Measurements from ENCODE around the gene CPXM1.
"Not testable (repeated sequence)": the region's sequence is repeated elsewhere in the genome, so short reads cannot be mapped to it uniquely, and the experiment has no call there.

Gene CPXM1

DNA sequence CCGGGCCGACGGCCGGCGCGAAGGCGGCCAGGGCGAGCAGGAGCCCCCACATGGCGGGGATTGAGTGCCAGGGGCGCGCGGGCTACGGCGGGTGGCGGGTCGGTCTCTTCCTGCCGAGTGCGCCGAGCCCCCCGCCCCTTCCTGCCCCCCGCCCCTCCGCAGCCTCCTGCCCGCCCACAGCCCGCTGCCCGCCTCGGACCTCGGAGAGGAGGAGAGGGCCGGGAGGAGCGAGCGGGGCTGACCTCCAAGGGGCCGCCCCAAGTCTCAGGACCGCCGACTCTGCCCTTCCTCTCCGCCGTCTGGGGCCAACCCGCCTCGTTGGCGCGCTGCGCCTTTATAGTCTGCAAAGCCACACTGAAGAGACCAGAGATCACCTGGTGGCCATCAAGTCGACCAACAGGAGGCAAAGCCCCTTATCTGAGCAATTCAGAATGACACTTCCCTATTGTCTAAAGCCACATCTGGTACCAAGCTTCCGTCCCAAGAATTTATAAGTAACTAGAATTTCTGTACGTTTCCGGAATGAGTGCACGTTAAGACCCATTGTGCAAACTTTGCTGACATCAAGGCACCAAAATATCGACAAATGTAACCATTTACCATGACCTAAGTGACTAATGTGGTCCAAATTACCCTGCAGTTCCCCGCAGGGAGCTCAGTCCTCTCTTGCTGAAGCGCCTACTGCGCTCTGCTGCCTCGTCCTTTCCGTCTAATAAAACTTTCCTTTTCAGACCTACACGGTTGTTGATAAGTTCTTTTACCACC, at the start of gene CPXM1:
Gene CPXM1, minus strand, starts transcription at position 107 of the 765 bp plus-strand sequence. Its CDS starts 55 bp downstream, at position 52.
- DNase-seq: peak; percentile 85

DNA sequence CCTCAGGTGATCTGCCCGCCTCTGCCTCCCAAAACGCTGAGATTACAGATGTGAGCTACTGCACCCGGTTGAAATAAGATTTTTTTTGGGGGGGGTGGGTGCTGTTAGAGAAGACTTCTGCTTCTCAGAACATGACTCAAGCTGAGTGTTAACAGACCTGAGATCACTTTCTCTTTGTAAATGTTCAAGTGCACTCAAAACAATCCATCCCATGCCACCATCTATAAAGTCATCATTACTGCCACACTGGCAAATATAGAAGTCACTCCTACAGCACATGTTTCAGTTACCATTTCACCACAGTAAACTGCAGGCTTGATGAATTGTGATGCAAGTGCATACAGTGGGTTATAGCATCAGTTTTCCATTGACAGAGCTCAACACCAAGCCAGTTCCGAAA, 49.1 kb upstream of the CPXM1 start:
- no peak for DNase-seq

DNA sequence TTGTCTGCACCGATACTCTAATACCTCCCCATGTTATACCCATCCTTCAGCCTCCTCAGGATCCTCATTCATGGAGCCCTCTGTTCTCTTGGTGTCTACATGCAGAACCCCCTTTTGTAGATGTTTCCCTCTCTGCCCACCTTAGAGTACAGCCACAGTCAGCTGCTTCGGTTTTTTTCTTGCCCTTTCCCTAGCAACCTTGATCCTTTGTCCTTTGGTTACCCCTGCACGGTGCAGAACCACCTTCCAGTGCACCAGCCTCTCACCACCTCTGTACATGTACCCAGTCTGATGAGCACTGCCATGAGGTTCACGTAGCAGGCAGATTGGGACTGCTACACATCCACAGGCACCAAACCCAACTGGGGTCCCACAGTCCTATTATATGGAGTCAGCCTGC, 47.4 kb upstream of the CPXM1 start:
- no peak for DNase-seq

DNA sequence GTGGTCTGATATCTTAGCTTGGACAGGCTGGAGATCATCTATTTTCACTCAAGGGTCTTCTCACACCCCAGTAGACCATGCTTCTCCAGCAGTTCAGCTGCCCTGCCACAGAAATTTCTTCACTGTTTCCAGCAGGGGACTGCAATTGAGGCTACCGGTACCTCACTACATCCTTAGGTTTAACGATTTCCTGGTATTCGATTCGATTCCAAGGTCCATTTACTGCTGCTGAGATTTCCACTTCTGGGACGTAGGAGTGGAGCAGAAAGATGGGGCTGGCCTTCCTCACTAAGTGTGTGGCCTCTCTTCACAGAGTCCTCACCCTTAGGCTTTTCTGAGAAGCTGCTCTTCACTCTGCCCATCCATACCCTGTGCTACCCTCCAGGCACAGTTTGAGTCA, 46.3 kb upstream of the CPXM1 start:
- no peak for DNase-seq

DNA sequence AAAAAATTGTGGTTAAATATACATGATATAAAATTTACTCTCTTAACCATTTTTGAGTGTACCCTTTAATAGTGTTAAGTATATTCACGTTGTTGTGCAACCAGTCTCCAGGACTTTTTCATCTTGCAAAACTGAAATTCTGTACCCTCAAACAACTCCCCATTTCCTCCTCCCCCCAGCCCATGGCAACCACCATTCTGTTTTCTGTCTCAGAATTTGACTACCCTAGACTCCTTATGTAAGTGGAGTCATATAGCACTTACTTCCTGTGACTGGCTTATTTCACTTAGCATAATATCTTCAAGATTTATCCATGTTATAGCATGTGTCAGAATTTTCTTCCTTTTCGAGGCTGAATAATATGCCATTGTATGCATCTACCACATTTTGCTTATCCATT, 45.2 kb upstream of the CPXM1 start:
- DNase-seq: no peak

DNA sequence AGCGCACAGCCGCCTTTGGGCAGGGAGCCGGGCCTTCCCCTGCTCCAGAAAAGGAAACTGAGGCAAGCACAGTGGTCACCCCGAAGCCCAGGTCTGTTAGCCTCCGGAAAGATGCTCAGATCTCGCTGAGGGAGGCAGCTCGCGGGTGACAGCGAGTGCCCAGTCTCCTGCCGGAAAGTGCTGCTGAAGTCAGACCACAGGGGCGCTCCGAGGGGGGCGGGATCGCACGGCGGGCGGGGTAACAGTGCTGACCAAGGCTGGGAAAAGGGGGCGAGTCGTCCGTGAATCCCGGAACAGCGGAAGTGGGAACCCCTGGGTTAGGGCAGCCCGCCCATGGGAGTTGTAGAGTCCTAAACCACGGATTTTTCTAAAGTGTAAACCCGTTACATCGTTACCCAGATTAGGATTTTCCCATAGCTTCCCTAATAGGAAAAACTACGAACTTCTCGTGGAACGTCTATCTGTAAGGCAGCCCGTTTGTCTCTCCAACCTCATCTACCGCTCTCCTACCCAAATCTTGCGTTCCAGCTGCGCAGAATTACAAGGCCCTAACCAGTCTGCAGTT, 40.6 kb upstream of the CPXM1 start:
- DNase-seq: no peak

DNA sequence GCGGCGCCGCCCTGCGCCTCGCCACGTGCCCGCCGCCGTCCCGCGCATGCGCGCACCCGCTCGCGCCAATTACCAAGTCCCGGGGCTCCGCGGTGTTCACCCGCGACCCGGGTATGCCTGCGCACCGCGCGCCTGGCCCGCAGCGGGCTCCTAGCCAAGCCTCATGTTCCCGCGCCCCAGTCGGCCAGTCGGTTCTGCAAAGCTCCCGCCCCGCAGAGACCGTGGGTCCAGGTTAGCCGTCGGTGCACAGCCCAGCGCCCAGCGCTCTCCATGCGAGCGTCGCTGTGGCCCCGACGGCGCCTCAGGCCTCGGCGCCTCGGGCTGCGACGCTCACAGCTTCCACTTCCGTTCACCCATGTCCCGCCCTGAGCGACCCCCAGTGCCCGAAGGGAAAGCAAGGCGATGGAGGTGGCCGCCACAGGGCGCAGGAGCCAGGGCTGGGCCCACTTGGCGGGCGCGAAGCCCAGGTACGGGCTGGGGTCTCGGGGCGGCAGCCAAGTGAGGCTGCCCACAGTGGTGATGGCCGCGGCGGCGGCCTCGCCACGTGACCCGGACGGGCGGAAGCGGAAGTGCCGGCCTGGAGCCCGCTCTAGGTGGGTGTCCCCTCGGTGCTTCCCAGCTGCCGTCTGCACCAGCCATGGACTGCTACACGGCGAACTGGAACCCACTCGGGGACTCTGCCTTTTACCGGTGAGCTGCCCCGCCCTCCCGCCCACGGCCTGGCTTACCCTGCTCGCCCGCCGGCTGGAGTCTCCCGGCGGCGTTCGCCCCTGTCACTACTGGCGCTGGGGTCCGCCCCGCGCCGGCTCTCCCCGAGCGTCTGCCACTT, 39.9 kb upstream of the CPXM1 start, which contains the start of the genes PCED1A and VPS16:
Gene PCED1A, minus strand, starts transcription at position 518 of the 829 bp plus-strand sequence. CDS start 743 bp downstream, outside the sequence.
Gene VPS16, plus strand, starts transcription at position 608 of the 829 bp plus-strand sequence. Its CDS starts 30 bp downstream, at position 638.
- peak; percentile 72 for DNase-seq

DNA sequence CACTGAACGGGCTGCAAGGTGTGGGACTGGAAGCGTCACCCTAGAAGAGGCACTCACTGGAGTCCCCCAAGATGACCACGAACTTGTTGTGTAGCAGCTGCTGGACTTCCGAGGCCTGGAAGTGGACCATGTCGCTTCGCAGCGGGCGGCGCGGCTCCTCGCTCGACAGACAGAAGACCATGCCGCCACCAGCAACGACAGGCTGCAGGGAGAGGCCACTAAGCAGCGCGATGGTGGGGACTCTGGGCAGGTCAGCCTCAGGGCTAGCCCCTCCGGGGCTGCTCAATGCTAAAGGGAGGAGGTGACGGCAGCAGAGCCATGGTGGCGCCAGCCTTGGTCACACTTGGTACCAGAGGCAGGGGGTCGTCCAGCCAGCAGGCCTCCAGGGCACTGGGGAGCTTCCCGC, 39.3 kb upstream of the CPXM1 start:
- no peak for DNase-seq

DNA sequence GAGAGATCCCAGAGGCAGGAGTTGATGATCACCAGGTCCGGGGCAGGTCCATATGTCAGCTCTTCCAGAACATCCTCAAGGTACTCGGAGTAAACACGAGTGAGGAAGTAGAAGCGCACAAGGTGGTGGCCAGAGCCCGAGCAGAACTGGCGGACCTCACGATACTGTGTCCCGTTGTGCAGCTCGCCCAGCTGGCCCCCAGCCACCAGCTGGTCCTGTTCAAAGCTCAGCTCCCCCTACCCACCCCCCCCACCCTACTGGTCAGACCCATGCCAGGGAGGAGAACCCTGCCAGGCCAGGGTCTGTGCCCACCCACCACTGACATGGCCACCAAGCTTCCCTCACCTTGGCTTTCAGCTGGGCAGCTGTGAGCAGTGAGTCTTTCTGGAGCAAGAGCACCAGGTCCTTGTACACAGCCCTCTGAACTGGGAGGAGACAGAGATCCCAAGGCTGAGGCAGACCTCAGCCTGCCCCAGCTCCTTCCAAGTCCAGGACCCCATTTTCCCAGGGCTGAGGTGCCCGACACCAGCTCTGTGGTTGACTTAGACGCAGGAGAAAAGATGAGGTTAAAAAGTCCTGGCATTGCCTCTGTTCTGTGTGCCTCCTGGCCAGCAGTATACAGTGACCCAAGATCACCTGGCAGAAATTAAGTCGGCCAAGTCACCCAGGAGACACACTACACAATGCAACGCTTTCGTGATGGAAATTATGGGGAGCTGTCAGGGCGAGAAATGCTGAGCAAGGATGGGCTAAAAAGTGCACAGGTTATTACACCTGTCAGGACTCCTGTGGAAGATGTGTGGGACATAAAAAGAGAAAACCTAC, 38.6 kb upstream of the CPXM1 start:
- no peak for DNase-seq

DNA sequence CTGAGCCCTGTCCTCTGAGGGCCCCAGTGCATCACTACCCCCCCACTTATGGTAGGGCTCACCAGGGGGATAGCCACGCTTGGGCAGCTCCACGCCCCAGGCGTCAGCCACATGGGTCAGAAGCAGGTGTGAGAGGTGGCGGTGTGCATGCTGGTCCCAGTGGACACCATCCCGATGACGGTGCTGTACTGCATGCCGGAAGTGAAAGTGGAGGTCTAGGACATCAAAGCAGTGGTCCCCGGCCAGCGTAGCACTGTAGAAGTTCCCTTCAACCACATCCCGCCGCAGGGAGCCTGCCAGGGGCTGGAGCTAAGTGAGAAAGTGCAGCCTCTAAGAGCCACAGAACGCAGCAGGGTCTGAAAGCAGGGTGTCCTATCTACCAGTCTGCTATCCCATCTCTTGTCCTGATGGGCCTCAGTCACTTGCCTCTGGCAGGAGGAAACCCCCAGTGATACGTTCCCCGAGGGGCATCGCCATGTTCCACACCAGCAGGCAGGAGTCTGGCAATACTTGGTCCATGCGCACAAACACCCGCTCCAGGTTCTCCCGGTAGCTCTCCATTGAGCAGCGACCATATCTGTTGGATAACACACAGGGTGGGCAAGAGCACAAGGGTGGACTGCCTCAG, 37.9 kb upstream of the CPXM1 start:
- DNase-seq: no peak

DNA sequence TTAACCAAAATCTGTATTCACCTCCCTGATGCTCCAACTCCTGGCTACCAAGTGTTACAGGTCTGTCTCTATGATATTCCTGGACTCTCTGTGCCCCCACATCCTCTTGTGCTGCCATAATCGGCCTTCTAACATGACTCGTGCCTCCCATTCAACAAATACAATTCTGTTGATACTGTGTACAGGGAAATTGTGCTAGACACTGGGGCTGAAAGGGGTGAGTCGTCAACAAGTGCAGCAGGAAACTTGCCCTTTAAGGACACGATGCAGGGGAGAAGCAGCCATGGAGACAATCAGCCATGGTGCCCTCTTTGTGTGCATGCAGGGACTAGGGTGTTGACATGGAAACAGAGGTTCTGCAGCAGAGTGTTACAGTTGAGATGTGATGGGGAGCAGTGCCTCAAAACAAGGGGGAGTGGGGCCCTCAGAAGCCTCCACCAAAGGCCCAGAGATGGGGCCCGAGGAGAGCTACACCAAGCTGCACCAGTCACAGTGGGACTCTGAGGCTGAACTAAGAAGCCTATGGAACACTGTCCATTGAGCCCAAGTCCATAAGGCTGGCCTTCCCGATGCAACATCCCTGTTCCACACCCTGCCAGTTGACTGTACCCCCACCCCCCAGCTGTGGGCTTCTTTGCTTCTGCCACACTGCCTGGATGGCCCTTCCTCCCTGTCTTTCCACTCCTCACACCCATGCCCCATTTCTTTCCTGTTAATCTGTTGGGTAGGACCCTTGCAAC, 37.0 kb upstream of the CPXM1 start:
- DNase-seq: no peak

DNA sequence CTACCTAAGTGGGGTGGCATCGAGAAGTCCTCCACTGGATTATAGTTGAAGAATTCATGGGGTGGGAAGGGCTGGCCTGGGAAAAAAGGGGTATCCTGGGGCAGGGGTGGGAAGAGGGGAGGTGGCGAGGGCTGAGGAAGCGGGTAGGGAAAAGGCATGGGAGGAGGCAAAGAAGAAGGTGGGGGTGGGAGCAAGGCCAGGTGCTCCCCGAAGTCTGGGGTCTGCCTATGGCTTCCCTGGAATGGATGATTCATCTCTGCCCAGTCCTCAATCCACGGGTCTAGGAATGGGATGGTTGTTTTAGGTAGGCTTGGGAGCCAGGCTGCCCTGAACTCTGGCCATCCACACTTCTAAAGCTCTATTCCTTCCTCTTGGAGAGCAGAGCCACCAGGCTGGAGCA, 35.6 kb upstream of the CPXM1 start:
- DNase-seq: no peak

DNA sequence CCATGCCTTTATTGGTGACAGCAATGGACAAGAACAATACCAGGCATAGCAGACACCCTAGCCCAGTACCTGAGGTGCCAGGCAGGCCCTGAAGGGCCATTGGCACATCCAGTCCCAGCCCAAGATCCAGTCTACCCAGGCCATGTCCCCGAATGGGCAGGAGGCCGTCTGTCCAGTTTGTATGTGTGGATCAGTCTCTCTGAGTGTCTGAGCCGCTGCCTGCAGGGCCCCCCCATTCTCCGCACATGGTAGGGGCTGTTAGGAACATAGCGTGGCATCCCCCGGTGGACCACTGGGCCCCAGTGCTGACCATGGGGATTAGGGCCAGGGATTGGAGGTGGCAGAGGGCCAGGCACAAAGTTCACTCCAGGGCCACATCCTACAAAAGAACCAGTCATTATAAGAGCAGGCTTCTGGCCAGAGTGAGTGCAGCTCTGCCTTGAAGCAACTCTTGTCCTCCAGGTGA, 34.9 kb upstream of the CPXM1 start:
- no peak for DNase-seq

DNA sequence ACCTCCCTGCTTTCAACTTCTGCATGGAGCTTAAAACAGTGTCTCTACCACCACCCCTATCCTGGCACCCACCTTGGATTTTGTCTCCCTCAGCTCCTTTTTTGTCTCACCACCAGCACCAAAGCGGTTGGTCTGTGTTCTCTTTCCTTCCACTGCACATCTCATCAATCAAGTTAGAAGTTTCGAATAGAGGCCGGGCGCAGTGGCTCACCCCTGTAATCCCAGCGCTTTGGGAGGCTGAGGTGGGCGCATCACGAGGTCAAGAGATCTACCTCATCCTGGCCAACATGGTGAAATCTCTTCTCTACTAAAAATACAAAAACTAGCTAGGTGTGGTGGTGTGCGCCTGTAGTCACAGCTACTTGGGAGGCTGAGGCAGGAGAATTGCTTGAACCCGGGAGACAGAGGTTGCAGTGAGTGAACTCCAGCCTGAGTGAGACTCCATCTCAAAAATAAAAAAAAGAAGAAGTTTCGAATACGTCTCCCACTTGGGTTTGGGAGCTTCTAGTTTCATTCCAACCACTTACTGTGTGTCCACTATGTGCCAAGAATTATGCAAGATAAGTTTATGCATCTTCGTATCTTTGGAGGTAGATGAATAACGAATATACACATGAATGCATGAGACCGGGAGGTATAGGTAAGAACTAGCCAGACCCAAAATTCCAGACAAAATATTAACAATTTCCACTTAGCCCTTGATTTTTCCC, 34.1 kb upstream of the CPXM1 start:
- DNase-seq: no peak

DNA sequence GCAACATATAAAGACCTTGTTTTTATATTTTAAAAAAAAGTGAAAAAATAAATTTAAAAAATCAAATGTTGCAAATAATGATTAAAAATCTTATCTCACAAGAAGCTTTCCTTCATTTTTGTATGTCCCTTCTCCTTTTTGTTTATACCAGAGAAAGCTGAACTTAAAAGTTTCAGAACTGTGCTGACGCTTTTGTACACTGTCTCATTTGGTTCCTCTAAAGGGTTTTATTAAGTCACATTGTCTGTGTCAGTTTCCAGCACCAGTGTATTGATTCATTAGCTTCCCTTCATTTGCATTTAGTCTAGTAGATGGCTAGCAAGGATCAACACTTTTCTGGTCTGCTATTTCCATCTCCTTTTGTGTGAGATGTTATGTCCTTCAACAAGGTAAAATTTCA, 33.3 kb upstream of the CPXM1 start:
- no peak for DNase-seq

DNA sequence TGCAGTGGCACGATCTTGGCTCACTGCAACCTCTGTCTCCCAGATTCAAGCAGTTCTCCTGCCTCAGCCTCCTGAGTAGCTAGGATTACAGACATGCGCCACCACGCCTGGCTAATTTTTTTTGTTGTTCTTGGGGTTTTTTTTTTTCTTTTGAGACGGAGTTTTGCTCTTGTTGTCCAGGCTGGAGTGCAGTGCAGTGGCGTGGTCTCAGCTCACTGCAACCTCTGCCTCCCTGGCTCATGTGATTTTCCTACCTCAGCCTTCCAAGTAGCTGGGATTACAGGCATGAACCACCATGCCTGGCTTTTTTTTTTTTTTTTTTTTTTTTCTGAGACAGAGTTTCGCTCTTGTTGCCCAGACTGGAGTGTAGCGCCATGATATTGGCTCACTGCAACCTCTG, 30.8 kb upstream of the CPXM1 start:
- DNase-seq: not testable (repeated sequence)

DNA sequence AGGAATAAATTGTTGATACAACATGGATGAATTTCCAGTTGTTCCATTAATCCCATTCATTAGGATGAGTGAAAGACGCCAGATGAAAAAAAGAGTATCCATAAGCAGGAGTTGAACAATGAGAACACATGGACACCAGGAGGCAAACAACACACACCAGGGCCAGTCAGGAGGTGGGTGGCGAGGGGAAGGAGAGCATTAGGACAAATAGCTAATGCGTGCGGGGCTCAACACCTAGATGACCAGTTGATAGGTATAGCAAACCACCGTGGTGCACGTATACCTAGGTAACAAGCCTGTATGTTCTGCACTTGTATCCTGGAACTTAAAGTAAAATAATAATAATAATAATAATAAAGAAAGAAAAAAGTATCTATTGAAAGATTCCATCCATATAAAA, 28.9 kb upstream of the CPXM1 start:
- no peak for DNase-seq

DNA sequence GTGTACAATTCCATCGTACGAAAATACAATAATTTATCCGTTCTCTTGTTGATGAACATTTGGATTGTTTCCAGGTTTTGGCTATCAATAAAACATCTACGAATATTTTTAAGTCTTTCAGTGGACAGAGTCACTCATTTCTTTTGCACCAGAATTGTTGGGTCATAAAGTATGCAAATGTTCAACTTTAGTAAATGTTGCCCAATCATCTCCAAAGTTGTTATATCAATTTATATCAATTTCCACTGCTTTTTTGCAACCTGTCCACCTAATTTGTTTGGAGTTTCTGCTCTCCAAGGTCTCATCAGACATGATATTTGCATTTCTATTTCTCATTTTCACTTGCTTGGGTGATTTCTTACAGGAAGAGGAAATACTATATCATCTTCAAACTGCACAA, 26.2 kb upstream of the CPXM1 start:
- no peak for DNase-seq

DNA sequence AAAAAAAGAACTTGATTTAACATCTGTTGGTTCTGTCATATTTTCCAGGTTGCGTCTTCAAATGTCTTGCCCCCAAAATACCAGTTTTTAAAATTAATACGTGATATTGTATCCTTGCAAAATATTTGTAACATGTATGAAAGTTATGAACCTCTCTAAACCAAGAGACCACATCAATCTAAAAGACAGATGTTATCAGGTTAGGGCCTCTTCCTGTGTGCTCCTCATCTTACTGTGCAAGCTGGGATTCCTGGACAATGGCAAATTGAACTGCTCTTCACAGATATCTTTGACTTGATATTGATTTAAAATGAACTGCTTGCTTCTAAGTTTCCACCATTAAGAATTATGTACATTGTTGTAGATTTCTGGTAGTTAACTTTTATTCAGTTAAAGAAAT, 25.3 kb upstream of the CPXM1 start:
- no peak for DNase-seq

DNA sequence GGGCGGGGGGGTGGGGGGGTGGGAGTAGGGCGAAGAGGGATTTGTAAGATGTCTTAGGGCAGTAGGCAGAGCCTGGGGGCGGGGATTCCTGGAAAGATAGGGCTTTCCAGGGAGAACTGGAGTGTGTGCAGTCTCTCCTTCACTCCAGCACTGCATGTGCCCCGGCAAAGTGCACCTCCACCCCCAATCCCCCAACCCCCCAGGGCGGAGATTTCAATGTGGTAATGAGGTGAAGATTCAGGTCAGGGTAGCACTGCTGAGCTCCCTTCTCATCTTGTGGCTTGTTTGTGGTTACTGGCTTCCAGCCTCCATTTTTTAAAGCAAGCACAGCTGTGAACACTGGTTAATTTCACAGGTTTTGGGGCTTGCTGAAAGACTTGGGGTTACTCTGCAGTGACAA, 21.6 kb upstream of the CPXM1 start:
- no peak for DNase-seq

All from GDM1 (cell line).